Measurements from ENCODE around the gene TMEM132D. TPM values are rescaled to one million over a fixed set of nuclear protein-coding genes. Genes with fewer than 3 reads are reported as not detected.

Gene TMEM132D
- total RNA-seq, 1 donor from 2014 or later = not detected

DNA sequence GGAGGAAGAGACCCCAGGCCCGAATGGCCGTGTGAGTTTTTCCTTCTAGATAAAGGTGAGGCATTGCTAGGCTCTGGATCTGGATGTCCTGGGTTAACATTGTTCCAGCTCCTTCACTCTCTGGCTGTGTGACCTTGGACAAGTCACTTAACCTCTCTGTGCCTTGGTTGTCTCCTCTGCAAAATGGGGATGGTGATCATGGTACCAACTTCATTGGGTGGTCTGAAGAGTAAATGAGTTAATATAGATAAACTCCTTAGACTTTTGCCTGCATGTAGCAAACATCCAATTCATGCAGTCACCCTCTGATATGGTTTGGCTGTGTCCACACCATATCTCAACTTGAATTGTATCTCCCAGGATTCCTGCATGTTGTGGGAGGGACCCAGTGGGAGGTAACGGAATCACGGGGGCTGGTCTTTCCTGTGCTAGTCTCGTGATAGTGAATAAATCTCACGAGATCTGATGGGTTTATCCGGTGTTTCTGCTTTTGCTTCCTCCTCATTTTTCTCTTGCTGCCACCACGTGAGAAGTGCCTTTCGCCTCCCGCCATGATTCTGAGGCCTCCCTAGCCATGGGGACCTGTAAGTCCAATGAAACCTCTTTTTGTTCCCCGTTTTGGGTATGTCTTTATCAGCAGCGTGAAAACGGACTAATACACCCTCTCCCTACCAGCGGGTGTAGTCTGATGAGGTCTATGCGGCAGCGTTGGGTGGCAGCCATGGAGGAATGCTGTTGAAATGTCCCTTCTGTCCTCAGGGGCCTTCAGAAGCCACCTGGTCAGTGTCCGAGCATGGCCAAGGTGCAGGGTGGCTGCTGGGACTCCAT, 794.4 kb downstream of the TMEM132D start:
- TF ChIP-seq EZH2 (IDR thresholded peaks at IDR 0.05; ENCODE audit: insufficient read depth, low read length) = no peak
- TF ChIP-seq, protein P1, sequence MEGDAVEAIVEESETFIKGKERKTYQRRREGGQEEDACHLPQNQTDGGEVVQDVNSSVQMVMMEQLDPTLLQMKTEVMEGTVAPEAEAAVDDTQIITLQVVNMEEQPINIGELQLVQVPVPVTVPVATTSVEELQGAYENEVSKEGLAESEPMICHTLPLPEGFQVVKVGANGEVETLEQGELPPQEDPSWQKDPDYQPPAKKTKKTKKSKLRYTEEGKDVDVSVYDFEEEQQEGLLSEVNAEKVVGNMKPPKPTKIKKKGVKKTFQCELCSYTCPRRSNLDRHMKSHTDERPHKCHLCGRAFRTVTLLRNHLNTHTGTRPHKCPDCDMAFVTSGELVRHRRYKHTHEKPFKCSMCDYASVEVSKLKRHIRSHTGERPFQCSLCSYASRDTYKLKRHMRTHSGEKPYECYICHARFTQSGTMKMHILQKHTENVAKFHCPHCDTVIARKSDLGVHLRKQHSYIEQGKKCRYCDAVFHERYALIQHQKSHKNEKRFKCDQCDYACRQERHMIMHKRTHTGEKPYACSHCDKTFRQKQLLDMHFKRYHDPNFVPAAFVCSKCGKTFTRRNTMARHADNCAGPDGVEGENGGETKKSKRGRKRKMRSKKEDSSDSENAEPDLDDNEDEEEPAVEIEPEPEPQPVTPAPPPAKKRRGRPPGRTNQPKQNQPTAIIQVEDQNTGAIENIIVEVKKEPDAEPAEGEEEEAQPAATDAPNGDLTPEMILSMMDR (IDR thresholded peaks at IDR 0.05; ENCODE audit: insufficient read depth, low read depth, low read length) = no peak

DNA sequence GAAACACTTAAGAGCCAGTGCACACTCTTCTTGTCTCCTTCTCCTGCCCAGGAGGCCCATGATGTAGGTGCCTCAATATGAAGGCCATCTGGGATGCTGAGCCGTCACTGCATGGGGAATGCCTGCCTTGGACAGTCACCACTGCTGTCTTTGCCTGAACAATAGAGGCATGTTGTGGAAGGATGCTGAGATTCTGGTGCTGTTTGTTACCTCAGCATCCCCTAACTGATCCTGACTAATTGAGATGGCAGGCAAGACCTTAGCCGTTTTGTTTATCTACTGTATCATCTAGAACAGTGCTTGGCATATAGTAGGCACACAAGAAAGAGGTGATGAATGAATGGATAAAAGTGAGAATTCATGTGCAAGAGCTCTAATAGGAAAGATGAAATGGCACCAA, 797.1 kb downstream of the TMEM132D start:
- Histone ChIP-seq H3K27ac (ENCODE audit: low read depth, low read length) (no peak overlapping the region), H2AFZ (ENCODE audit: low read depth, low read length) (no peak overlapping the region), H3K36me3 (ENCODE audit: insufficient read depth, low read length) (no peaks in the 10 kb centered on the region), H3K4me1 (ENCODE audit: insufficient read depth, low read length) (no peaks in the 10 kb centered on the region), H3K4me2 (ENCODE audit: low read length) (no peak overlapping the region), H3K9me3 (ENCODE audit: insufficient read depth, low read depth, low read length) (peaks cover 2% of the 10 kb centered on the region), H4K20me1 (ENCODE audit: insufficient read depth, low read length) (no peaks in the 10 kb centered on the region), H3K9ac (ENCODE audit: low read length) (no peak overlapping the region), H3K4me3 (ENCODE audit: insufficient read depth, low read depth, low read length) (no peak overlapping the region), H3K27me3 (ENCODE audit: insufficient read depth, low read length) (no peaks in the 10 kb centered on the region), H3K79me2 (ENCODE audit: insufficient read depth, low read length) (no peaks in the 10 kb centered on the region)
- Mint-ChIP-seq H3K27ac (ENCODE audit: unreplicated experiment) (no peak overlapping the region), H3K27me3 (ENCODE audit: low read depth, unreplicated experiment) (no peaks in the 10 kb centered on the region), H3K36me3 (ENCODE audit: low read depth, unreplicated experiment) (no peaks in the 10 kb centered on the region), H3K4me1 (ENCODE audit: low read depth, unreplicated experiment) (no peaks in the 10 kb centered on the region), H3K4me3 (ENCODE audit: unreplicated experiment) (no peak overlapping the region), H3K9me3 (ENCODE audit: unreplicated experiment) (peaks cover 21% of the 10 kb centered on the region)
- no peak for DNase-seq (ENCODE audit: low read depth)
- FAIRE-seq = no peak
- no peak for TF ChIP-seq EZH2 (IDR thresholded peaks at IDR 0.05; ENCODE audit: insufficient read depth, low read length)
- TF ChIP-seq, protein P1 (IDR thresholded peaks at IDR 0.05; ENCODE audit: insufficient read depth, low read depth, low read length) = no peak

More for the DNA sequence above, 794.4 kb downstream of the TMEM132D start:
- no peaks in the 10 kb centered on the region for H3K36me3 Mint-ChIP-seq (ENCODE audit: low read depth, unreplicated experiment)
- H3K79me2 ChIP-seq (ENCODE audit: insufficient read depth, low read length) = no peaks in the 10 kb centered on the region
- no peaks in the 10 kb centered on the region for H3K9me3 ChIP-seq (ENCODE audit: insufficient read depth, low read depth, low read length)
- H3K4me1 Mint-ChIP-seq (ENCODE audit: low read depth, unreplicated experiment) = no peaks in the 10 kb centered on the region
- H3K4me3 ChIP-seq (ENCODE audit: insufficient read depth, low read depth, low read length) = no peak overlapping the region
- no peak overlapping the region for H3K4me2 ChIP-seq (ENCODE audit: low read length)
- H3K9ac ChIP-seq (ENCODE audit: low read length) = no peak overlapping the region
- no peaks in the 10 kb centered on the region for H4K20me1 ChIP-seq (ENCODE audit: insufficient read depth, low read length)
- H3K4me1 ChIP-seq (ENCODE audit: insufficient read depth, low read length) = no peaks in the 10 kb centered on the region
- H3K27me3 ChIP-seq (ENCODE audit: insufficient read depth, low read length) = no peaks in the 10 kb centered on the region
- H3K9me3 Mint-ChIP-seq (ENCODE audit: unreplicated experiment) = peaks cover 14% of the 10 kb centered on the region
- no peaks in the 10 kb centered on the region for H3K36me3 ChIP-seq (ENCODE audit: insufficient read depth, low read length)
- FAIRE-seq (no peak), DNase-seq (ENCODE audit: low read depth) (no peak)
- no peak overlapping the region for H3K4me3 Mint-ChIP-seq (ENCODE audit: unreplicated experiment)
- H3K27ac Mint-ChIP-seq (ENCODE audit: unreplicated experiment) = no peak overlapping the region
- no peak overlapping the region for H2AFZ ChIP-seq (ENCODE audit: low read depth, low read length)
- H3K27ac ChIP-seq (ENCODE audit: low read depth, low read length) = no peak overlapping the region
- no peaks in the 10 kb centered on the region for H3K27me3 Mint-ChIP-seq (ENCODE audit: low read depth, unreplicated experiment)

DNA sequence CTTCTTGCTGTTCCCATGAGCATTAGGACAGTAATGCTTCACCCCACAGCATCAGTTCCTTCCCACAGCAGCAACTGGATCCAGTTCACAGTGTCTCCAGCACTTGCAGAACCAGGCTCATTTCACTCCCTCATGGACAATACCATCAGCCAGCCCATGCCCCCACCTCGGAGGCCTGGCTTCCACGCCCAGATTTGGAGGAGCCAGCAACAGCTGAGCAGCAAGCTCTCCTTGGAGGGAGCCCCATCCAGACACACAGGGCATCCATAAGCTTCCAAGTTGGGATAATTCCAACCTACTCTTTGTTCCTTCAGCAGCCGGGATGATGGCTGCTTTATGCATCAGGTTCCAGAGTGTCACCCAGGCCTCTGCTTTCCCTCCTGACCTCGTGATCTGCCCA, 800.6 kb downstream of the TMEM132D start:
- Histone ChIP-seq H3K27me3 (ENCODE audit: insufficient read depth, low read length) (no peaks in the 10 kb centered on the region), H4K20me1 (ENCODE audit: insufficient read depth, low read length) (no peaks in the 10 kb centered on the region), H3K4me2 (ENCODE audit: low read length) (no peak overlapping the region), H3K27ac (ENCODE audit: low read depth, low read length) (no peak overlapping the region), H3K9me3 (ENCODE audit: insufficient read depth, low read depth, low read length) (peaks cover 7% of the 10 kb centered on the region), H2AFZ (ENCODE audit: low read depth, low read length) (no peak overlapping the region), H3K4me3 (ENCODE audit: insufficient read depth, low read depth, low read length) (no peak overlapping the region), H3K36me3 (ENCODE audit: insufficient read depth, low read length) (no peaks in the 10 kb centered on the region), H3K79me2 (ENCODE audit: insufficient read depth, low read length) (no peaks in the 10 kb centered on the region), H3K9ac (ENCODE audit: low read length) (no peak overlapping the region), H3K4me1 (ENCODE audit: insufficient read depth, low read length) (no peaks in the 10 kb centered on the region)
- FAIRE-seq = no peak
- peaks cover 20% of the 10 kb centered on the region for H3K9me3 Mint-ChIP-seq (ENCODE audit: unreplicated experiment)
- H3K4me1 Mint-ChIP-seq (ENCODE audit: low read depth, unreplicated experiment) = no peaks in the 10 kb centered on the region
- no peak overlapping the region for H3K4me3 Mint-ChIP-seq (ENCODE audit: unreplicated experiment)
- no peak overlapping the region for H3K27ac Mint-ChIP-seq (ENCODE audit: unreplicated experiment)
- no peak for TF ChIP-seq EZH2 (IDR thresholded peaks at IDR 0.05; ENCODE audit: insufficient read depth, low read length)
- TF ChIP-seq, protein P1 (IDR thresholded peaks at IDR 0.05; ENCODE audit: insufficient read depth, low read depth, low read length) = no peak
- H3K27me3 Mint-ChIP-seq (ENCODE audit: low read depth, unreplicated experiment) = no peaks in the 10 kb centered on the region
- H3K36me3 Mint-ChIP-seq (ENCODE audit: low read depth, unreplicated experiment) = no peaks in the 10 kb centered on the region
- no peak for DNase-seq (ENCODE audit: low read depth)

All from astrocyte (in vitro differentiated cells and primary cell).